H9 (cell line): ENCODE results near the gene DGCR8. TPM values are rescaled to one million over a fixed set of nuclear protein-coding genes. Genes with fewer than 3 reads are reported as not detected.

Experiments used
- DNase-seq: peaks from one replicate; pipeline ENCODE4 v3.0.0-alpha.2; 2017
- H2AFZ ChIP-seq: one replicate; pipeline ENCODE4 v1.6.1; 2013; ENCODE audit warnings: mild to moderate bottlenecking, low read length, control low read depth, moderate library complexity
- H2AK5ac ChIP-seq: 2 replicates; pipeline ENCODE4 v1.6.1; 2013; ENCODE audit warnings: low read length, control low read depth, mixed read lengths; ENCODE audit not compliant: insufficient read length
- H2BK120ac ChIP-seq: one replicate; pipeline ENCODE4 v1.6.1; 2013; ENCODE audit warnings: low read depth, mild to moderate bottlenecking, low read length, control low read depth, inconsistent platforms; ENCODE audit not compliant: poor library complexity, severe bottlenecking
- H2BK12ac ChIP-seq: 2 replicates; pipeline ENCODE4 v1.6.1; 2013; ENCODE audit warnings: low read length, control low read depth, mixed read lengths, low read depth; ENCODE audit not compliant: insufficient read length
- H2BK15ac ChIP-seq: 2 replicates; pipeline ENCODE4 v1.6.1; 2013; ENCODE audit warnings: low read depth, low read length, control low read depth
- H2BK20ac ChIP-seq: one replicate; pipeline ENCODE4 v1.6.1; 2013; ENCODE audit warnings: low read depth, mild to moderate bottlenecking, low read length, control low read depth, inconsistent platforms; ENCODE audit not compliant: poor library complexity, severe bottlenecking
- H2BK5ac ChIP-seq: 2 replicates; pipeline ENCODE4 v1.6.1; 2013; ENCODE audit warnings: low read length, control low read depth, mixed read lengths; ENCODE audit not compliant: insufficient read length
- H3K14ac ChIP-seq: 2 replicates; pipeline ENCODE4 v1.6.1; 2013; ENCODE audit warnings: low read length, control low read depth; ENCODE audit not compliant: insufficient read depth
- H3K18ac ChIP-seq: 2 replicates; pipeline ENCODE4 v1.6.1; 2013; ENCODE audit warnings: low read depth, mild to moderate bottlenecking, mixed read lengths, low read length, control low read depth; ENCODE audit not compliant: insufficient read length
- H3K23ac ChIP-seq: 2 replicates; pipeline ENCODE4 v1.6.1; 2013; ENCODE audit warnings: low read length, control low read depth, mixed read lengths, low read depth; ENCODE audit not compliant: insufficient read length
- H3K23me2 ChIP-seq: 2 replicates; pipeline ENCODE4 v1.6.1; 2013; ENCODE audit warnings: low read depth, mild to moderate bottlenecking, mixed read lengths, low read length, control low read depth; ENCODE audit not compliant: insufficient read length, poor library complexity, severe bottlenecking
- H3K27ac ChIP-seq: 2 replicates; pipeline ENCODE4 v1.5.1; 2013; ENCODE audit warnings: low read length, control low read depth, mixed read lengths, low read depth; ENCODE audit not compliant: insufficient read length
- H3K27me3 ChIP-seq: 2 replicates; pipeline ENCODE4 v1.6.1; 2013; ENCODE audit warnings: low read length, control low read depth, inconsistent platforms; ENCODE audit not compliant: insufficient read depth
- H3K4ac ChIP-seq: 2 replicates; pipeline ENCODE4 v1.6.1; 2013; ENCODE audit warnings: low read depth, mild to moderate bottlenecking, control low read depth, inconsistent platforms, low read length, moderate library complexity
- H3K4me1 ChIP-seq: 2 replicates; pipeline ENCODE4 v1.6.1; 2013; ENCODE audit warnings: low read length, control low read depth, inconsistent platforms; ENCODE audit not compliant: insufficient read depth
- H3K4me2 ChIP-seq: 2 replicates; pipeline ENCODE4 v1.6.1; 2013; ENCODE audit warnings: low read length, control low read depth, mixed read lengths; ENCODE audit not compliant: insufficient read length, insufficient read depth
- H3K56ac ChIP-seq: 2 replicates; pipeline ENCODE4 v1.6.1; 2013; ENCODE audit warnings: low read depth, mild to moderate bottlenecking, mixed read lengths, low read length, control low read depth; ENCODE audit not compliant: insufficient read length
- H3K79me1 ChIP-seq: 2 replicates; pipeline ENCODE4 v1.6.1; 2013; ENCODE audit warnings: low read depth, mild to moderate bottlenecking, moderate library complexity, low read length, control low read depth, inconsistent platforms; ENCODE audit not compliant: insufficient read depth, poor library complexity, severe bottlenecking
- H3K79me2 ChIP-seq: 2 replicates; pipeline ENCODE4 v1.6.1; 2013; ENCODE audit warnings: low read length, control low read depth, inconsistent platforms; ENCODE audit not compliant: insufficient read depth
- H3K9ac ChIP-seq: 2 replicates; pipeline ENCODE4 v1.6.1; 2013; ENCODE audit warnings: low read length, control low read depth, mixed read lengths; ENCODE audit not compliant: insufficient read length; ENCODE audit errors: extremely low read depth
- H3K9me3 ChIP-seq: one replicate; pipeline ENCODE4 v1.6.1; 2013; ENCODE audit warnings: low read depth, low read length, inconsistent platforms; ENCODE audit not compliant: control insufficient read depth
- H3T11ph ChIP-seq: one replicate; pipeline ENCODE4 v1.6.1; 2013; ENCODE audit warnings: mild to moderate bottlenecking, low read length, control low read depth, inconsistent platforms
- H4K20me1 ChIP-seq: one replicate; pipeline ENCODE4 v1.6.1; 2013; ENCODE audit not compliant: control insufficient read depth, insufficient read length, insufficient read depth
- H4K5ac ChIP-seq: 2 replicates; pipeline ENCODE4 v1.6.1; 2013; ENCODE audit warnings: low read depth, mild to moderate bottlenecking, mixed read lengths, low read length, control low read depth; ENCODE audit not compliant: insufficient read length
- H4K8ac ChIP-seq: replicated peaks from 2 replicates; pipeline ENCODE4 v1.6.1; 2013; ENCODE audit warnings: low read length, control low read depth, mixed read lengths, low read depth; ENCODE audit not compliant: insufficient read length
- H4K91ac ChIP-seq: 2 replicates; pipeline ENCODE4 v1.6.1; 2013; ENCODE audit warnings: low read depth, mild to moderate bottlenecking, moderate library complexity, mixed read lengths, low read length, control low read depth; ENCODE audit not compliant: insufficient read length
- H3K27ac Mint-ChIP-seq, 3 experiments: 2 replicates in 2 of 3; 3 replicates in 1 of 3; pipeline ENCODE4 v1.8.0; 2020 to 2021; ENCODE audit warnings: mixed read lengths in 3 of 3, mild to moderate bottlenecking in 1 of 3, moderate library complexity in 1 of 3
- H3K27me3 Mint-ChIP-seq: 2 replicates; pipeline ENCODE4 v1.8.0; 2021; ENCODE audit warnings: low read depth, mild to moderate bottlenecking, moderate library complexity, mixed read lengths
- H3K36me3 Mint-ChIP-seq, 3 experiments: 2 replicates in 2 of 3; 3 replicates in 1 of 3; pipeline ENCODE4 v1.8.0; 2020 to 2021; ENCODE audit warnings: low read depth in 3 of 3, mixed read lengths in 3 of 3; ENCODE audit not compliant: insufficient read depth in 1 of 3
- H3K4me1 Mint-ChIP-seq, 2 experiments: 2 replicates each; pipeline ENCODE4 v1.8.0; 2020; ENCODE audit warnings: mixed read lengths in 2 of 2
- H3K4me3 Mint-ChIP-seq, 2 experiments: 2 replicates in 1 of 2; 3 replicates in 1 of 2; pipeline ENCODE4 v1.8.0; 2020 to 2021; ENCODE audit warnings: mild to moderate bottlenecking in 2 of 2, mixed read lengths in 2 of 2, moderate library complexity in 1 of 2
- H3K9me3 Mint-ChIP-seq, 2 experiments: 2 replicates in 1 of 2; 3 replicates in 1 of 2; pipeline ENCODE4 v1.8.0; 2020; ENCODE audit warnings: mild to moderate bottlenecking in 2 of 2, mixed read lengths in 2 of 2, moderate library complexity in 1 of 2
- WGBS: extraction: QIAGEN DNeasy Blood & Tissue Kit; methylation state at CpG from one replicate; pipeline ENCODE4 v1.1.7; 2013; ENCODE audit warnings: missing lambda C conversion rate, low lambda C conversion rate, mixed read lengths; ENCODE audit not compliant: insufficient read length; ENCODE audit errors: extremely low coverage; 5-methylcytosine and 5-hydroxymethylcytosine counted together
- total RNA-seq: library from RNA; stranded (reverse); gene quantifications from 2 replicates; pipeline ENCODE4 v1.2.1, GENCODE V29; 2021
- TF ChIP-seq, protein P1 (sequence below): fragments of 200-600 bp; sonication (generic); conservative IDR thresholded peaks from 3 replicates; pipeline ENCODE4 v1.8.0; 2021; ENCODE audit warnings: antibody characterized with exemption, mild to moderate bottlenecking

Gene DGCR8
- total RNA-seq, 1 experiment from 2014 or later: 74.5 TPM

DNA sequence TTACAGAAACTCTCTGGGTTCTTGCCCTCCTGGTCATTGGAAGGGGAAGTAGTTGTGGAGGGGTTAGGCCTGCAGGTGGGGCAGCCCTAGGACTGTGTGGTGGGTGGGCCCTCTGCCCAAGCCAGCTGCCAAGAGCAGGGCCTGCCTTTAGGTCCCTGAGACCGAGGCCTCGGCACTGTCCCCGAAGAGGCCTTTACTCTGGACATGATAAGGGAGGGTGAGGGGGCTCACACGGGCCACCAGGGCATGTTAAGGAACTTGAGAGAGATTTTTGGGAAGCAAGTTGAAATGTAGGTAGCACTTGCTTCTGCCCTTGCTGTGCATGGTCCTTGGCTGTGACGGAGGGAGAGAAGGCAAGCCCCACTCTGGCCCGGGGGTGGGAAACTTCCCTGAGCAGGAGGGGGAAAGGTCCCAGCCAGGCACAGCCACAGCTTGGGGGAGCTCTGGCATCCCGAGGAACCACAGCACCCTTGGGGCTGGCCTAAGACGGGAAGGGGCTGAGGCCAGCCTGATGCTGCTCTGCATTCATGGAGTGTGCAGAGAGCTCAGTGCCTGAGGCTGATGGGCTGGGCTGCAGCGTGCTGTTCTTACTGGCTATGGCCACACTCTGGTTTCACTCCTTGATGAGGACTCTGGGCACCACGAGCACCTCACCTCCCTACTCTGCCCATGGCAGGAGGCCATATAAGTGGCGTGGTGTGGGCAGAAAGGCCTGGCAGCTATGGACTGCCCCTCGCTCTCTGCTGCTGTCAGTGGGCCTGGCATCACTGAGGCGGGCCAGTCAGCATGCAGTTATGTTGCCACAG, 28.1 kb downstream of the DGCR8 start:
- Mint-ChIP-seq H3K27ac (no peak overlapping the region), H3K4me3 (no peak overlapping the region)

More for the DNA sequence above, 28.1 kb downstream of the DGCR8 start:
- H3K14ac ChIP-seq: no peak overlapping the region
- H3K79me1 ChIP-seq: no peaks in the 10 kb centered on the region
- no peak overlapping the region for H4K91ac ChIP-seq
- H2BK12ac ChIP-seq: no peak overlapping the region
- no peak overlapping the region for H2BK5ac ChIP-seq
- no CpG with 5 or more reads among the region's 13 CpGs for WGBS
- H3K23me2 ChIP-seq: no peaks in the 10 kb centered on the region
- no peak overlapping the region for H2BK20ac ChIP-seq
- peaks cover 26 to 81% (median 70%) of the 10 kb centered on the region in 3 experiments; a peak in 6 of 7 replicates for H3K36me3 Mint-ChIP-seq
- no peaks in the 10 kb centered on the region for H3K9me3 Mint-ChIP-seq
- no peaks in the 10 kb centered on the region for H4K20me1 ChIP-seq
- no peak overlapping the region for H3K4ac ChIP-seq
- no peak overlapping the region for H2BK15ac ChIP-seq
- H3K56ac ChIP-seq: no peak overlapping the region
- no peaks in the 10 kb centered on the region; a peak in 2 of 4 replicates for H3K4me1 Mint-ChIP-seq
- no peak overlapping the region for H3K27ac ChIP-seq
- 0 out of 2 replicates have a peak, but pooled peaks cover 2% of the 10 kb centered on the region for H3K79me2 ChIP-seq
- H3K4me2 ChIP-seq: no peak overlapping the region
- H3T11ph ChIP-seq: no peak overlapping the region
- no peaks in the 10 kb centered on the region; the same call in 1 of the 2 replicates for H3K27me3 ChIP-seq
- H3K9ac ChIP-seq: no peak overlapping the region
- no peak overlapping the region for H2AFZ ChIP-seq
- DNase-seq: no peak
- no peaks in the 10 kb centered on the region; the same call in 1 of the 2 replicates for H3K27me3 Mint-ChIP-seq
- H2AK5ac ChIP-seq: no peak overlapping the region
- TF ChIP-seq, protein P1, sequence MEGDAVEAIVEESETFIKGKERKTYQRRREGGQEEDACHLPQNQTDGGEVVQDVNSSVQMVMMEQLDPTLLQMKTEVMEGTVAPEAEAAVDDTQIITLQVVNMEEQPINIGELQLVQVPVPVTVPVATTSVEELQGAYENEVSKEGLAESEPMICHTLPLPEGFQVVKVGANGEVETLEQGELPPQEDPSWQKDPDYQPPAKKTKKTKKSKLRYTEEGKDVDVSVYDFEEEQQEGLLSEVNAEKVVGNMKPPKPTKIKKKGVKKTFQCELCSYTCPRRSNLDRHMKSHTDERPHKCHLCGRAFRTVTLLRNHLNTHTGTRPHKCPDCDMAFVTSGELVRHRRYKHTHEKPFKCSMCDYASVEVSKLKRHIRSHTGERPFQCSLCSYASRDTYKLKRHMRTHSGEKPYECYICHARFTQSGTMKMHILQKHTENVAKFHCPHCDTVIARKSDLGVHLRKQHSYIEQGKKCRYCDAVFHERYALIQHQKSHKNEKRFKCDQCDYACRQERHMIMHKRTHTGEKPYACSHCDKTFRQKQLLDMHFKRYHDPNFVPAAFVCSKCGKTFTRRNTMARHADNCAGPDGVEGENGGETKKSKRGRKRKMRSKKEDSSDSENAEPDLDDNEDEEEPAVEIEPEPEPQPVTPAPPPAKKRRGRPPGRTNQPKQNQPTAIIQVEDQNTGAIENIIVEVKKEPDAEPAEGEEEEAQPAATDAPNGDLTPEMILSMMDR: no peak
- no peak overlapping the region for H3K18ac ChIP-seq
- H3K23ac ChIP-seq: no peak overlapping the region
- H3K9me3 ChIP-seq: no peaks in the 10 kb centered on the region
- no peaks in the 10 kb centered on the region for H3K4me1 ChIP-seq
- no peak overlapping the region for H4K8ac ChIP-seq
- H4K5ac ChIP-seq: no peak overlapping the region
- H2BK120ac ChIP-seq: no peak overlapping the region
